A549 (cell line): ENCODE data around the gene PDYN. TPM values are rescaled to one million over a fixed set of nuclear protein-coding genes. Genes with fewer than 3 reads are reported as not detected.

ENCODE experiments used
- ATAC-seq, 2 experiments: fragments of 200-7000 bp in 1 of 2; fragments of >200 bp in 1 of 2; cut with Nextera tagmentation in 1 of 2; cut with Tn5 transposase in 1 of 2; 3 replicates each; pipeline versions ENCODE4 v1.8.0 to v1.9.1; 2018 to 2020; ENCODE audit warnings: mild to moderate bottlenecking in 1 of 2, moderate library complexity in 1 of 2
- CTCF ChIA-PET: fragments of 300-600 bp; sonication (Branson Sonifier 250); formaldehyde crosslinking; extraction: SDS; loops from one replicate; lab custom pipeline; 2021; ENCODE audit warnings: antibody characterized with exemption, inconsistent platforms; lab: Yijun Ruan, JAX
- POLR2A ChIA-PET: fragments of 350-600 bp; formaldehyde crosslinking; extraction: SDS; loops from one replicate; lab custom pipeline; 2021; ENCODE audit warnings: antibody characterized with exemption, inconsistent platforms; lab: Yijun Ruan, JAX
- DNase-seq, 2 experiments: peaks; one replicate each; pipeline versions ENCODE4 v3.0.0 to v3.0.0-alpha.2; 2011 to 2016; ENCODE audit warnings: low read depth in 1 of 2, low spot score in 1 of 2
- FAIRE-seq: peaks from 2 replicates; lab custom pipeline; 2011; peaks lifted over from hg19 to GRCh38; lab: Jason Lieb, UNC
- H3K27ac ChIP-seq, 2 experiments: fragments of >200 bp; sonication (Bioruptor Twin); formaldehyde crosslinking; 3 replicates each; pipeline ENCODE4 v1.5.1; 2016 to 2017
- H3K4me1 ChIP-seq: fragments of >200 bp; sonication (Bioruptor Twin); formaldehyde crosslinking; 3 replicates; pipeline ENCODE4 v1.6.1; 2016
- H3K4me2 ChIP-seq: fragments of >200 bp; sonication (Bioruptor Twin); formaldehyde crosslinking; 3 replicates; pipeline ENCODE4 v1.6.1; 2016
- H3K4me3 ChIP-seq: fragments of >200 bp; sonication (Bioruptor Twin); formaldehyde crosslinking; 3 replicates; pipeline ENCODE4 v1.5.1; 2016
- H3K9me3 ChIP-seq: fragments of >200 bp; sonication (Bioruptor Twin); formaldehyde crosslinking; 3 replicates; pipeline ENCODE4 v1.6.1; 2016
- CBX2 ChIP-seq: fragments of 200-600 bp; sonication (generic); IDR thresholded peaks from 2 replicates; pipeline ENCODE4 v1.6.1; 2016; ENCODE audit warnings: low read depth, mild to moderate bottlenecking, borderline replicate concordance
- CHD4 ChIP-seq: fragments of 200-600 bp; sonication (generic); IDR thresholded peaks from 2 replicates; pipeline ENCODE4 v1.6.1; 2016; ENCODE audit warnings: antibody characterized with exemption, mild to moderate bottlenecking, borderline replicate concordance
- EHF ChIP-seq: fragments of 250-450 bp; sonication (Bioruptor Pico); IDR thresholded peaks from 2 replicates; pipeline ENCODE4 v1.5.0; 2020; ENCODE audit warnings: mild to moderate bottlenecking
- EHMT2 ChIP-seq: fragments of 200-600 bp; sonication (generic); IDR thresholded peaks from 2 replicates; pipeline ENCODE4 v1.6.1; 2016; ENCODE audit warnings: antibody characterized with exemption, low read depth, mild to moderate bottlenecking, moderate library complexity
- FOSB ChIP-seq: fragments of 250-450 bp; sonication (Bioruptor Pico); IDR thresholded peaks from 2 replicates; pipeline ENCODE4 v1.5.0; 2020; ENCODE audit warnings: mild to moderate bottlenecking, moderate library complexity
- HDAC2 ChIP-seq: fragments of 200-600 bp; sonication (generic); IDR thresholded peaks from 2 replicates; pipeline ENCODE4 v1.6.1; 2016
- HEYL ChIP-seq: fragments of 250-450 bp; sonication (Bioruptor Pico); IDR thresholded peaks from 2 replicates; pipeline ENCODE4 v1.8.0; 2021; ENCODE audit warnings: mild to moderate bottlenecking, moderate library complexity
- HOXA7 ChIP-seq: fragments of 250-450 bp; sonication (Bioruptor Pico); IDR thresholded peaks from 2 replicates; pipeline ENCODE4 v1.5.0; 2020; ENCODE audit warnings: mild to moderate bottlenecking, moderate library complexity
- HOXB13 ChIP-seq: fragments of 250-450 bp; sonication (Bioruptor Pico); IDR thresholded peaks from 2 replicates; pipeline ENCODE4 v1.5.0; 2020; ENCODE audit warnings: low read depth, mild to moderate bottlenecking, moderate library complexity
- HOXB5 ChIP-seq: fragments of 250-450 bp; sonication (Bioruptor Pico); IDR thresholded peaks from 2 replicates; pipeline ENCODE4 v1.5.0; 2020; ENCODE audit warnings: mild to moderate bottlenecking, moderate library complexity
- JUNB ChIP-seq: fragments of >200 bp; sonication (Bioruptor Twin); formaldehyde crosslinking; IDR thresholded peaks from 2 replicates; pipeline ENCODE4 v1.6.1; 2016
- KDM1A ChIP-seq: fragments of 200-600 bp; sonication (generic); IDR thresholded peaks from 2 replicates; pipeline ENCODE4 v1.6.1; 2016; ENCODE audit warnings: low read depth, mild to moderate bottlenecking
- KDM5A ChIP-seq: fragments of 200-600 bp; sonication (generic); IDR thresholded peaks from 2 replicates; pipeline ENCODE4 v1.6.1; 2016; ENCODE audit warnings: antibody characterized with exemption, mild to moderate bottlenecking
- MAZ ChIP-seq: fragments of 150-350 bp; IDR thresholded peaks from 2 replicates; pipeline ENCODE4 v1.6.1; 2014; ENCODE audit warnings: antibody characterized with exemption, low read depth, low read length, borderline replicate concordance
- MYC ChIP-seq: IDR thresholded peaks from 2 replicates; pipeline ENCODE4 v1.6.1; 2012; ENCODE audit warnings: mild to moderate bottlenecking, inconsistent platforms, low read length, improper control_type of control experiment, borderline replicate concordance
- NFE2L2 ChIP-seq: fragments of 150-350 bp; conservative IDR thresholded peaks from 2 replicates; pipeline ENCODE4 v1.6.1; 2014; ENCODE audit warnings: low read length
- PHF8 ChIP-seq: fragments of 200-600 bp; sonication (generic); IDR thresholded peaks from 2 replicates; pipeline ENCODE4 v1.6.1; 2016; ENCODE audit warnings: low read depth, mild to moderate bottlenecking, antibody characterized with exemption, moderate library complexity, borderline replicate concordance
- RAD21 ChIP-seq, 2 experiments: fragments of >200 bp in 1 of 2; sonication (Bioruptor Twin) in 1 of 2; formaldehyde crosslinking in 1 of 2; IDR thresholded peaks in 1 of 2; conservative IDR thresholded peaks in 1 of 2; 2 replicates in 1 of 2; 3 replicates in 1 of 2; pipeline ENCODE4 v1.6.1; 2012 to 2018; ENCODE audit warnings: inconsistent platforms in 1 of 2
- ZFP36 ChIP-seq: fragments of 450-650 bp; IDR thresholded peaks from 2 replicates; pipeline ENCODE4 v1.6.1; 2014; ENCODE audit warnings: borderline replicate concordance; ENCODE audit not compliant: partially characterized antibody
- WGBS: methylation state at CpG from one replicate; pipeline ENCODE4 v1.1.6; 2017; ENCODE audit errors: missing lambda C conversion rate; 5-methylcytosine and 5-hydroxymethylcytosine counted together
- polyA plus RNA-seq, 4 experiments: library from polyadenylated mRNA; depleted of rRNA in 3 of 4; stranded (reverse); fragments of >200 nt; fragmentation: RNase III in 1 of 4; extraction: RNeasy Plus Mini Kit Qiagen cat#74134 plus additional on column Dnase treatment in 1 of 4; gene quantifications; 2 replicates in 3 of 4; 3 replicates in 1 of 4; pipeline ENCODE4 v1.2.3, GENCODE V29; 2011 to 2017
- TF ChIP-seq, protein P1 (sequence below): IDR thresholded peaks from 2 replicates; pipeline ENCODE4 v1.6.1; 2012; ENCODE audit warnings: low read depth, borderline replicate concordance
- TF ChIP-seq, protein P2 (sequence below): fragments of 250-450 bp; sonication (Bioruptor Pico); IDR thresholded peaks from 2 replicates; pipeline ENCODE4 v1.5.0; 2021; ENCODE audit warnings: mild to moderate bottlenecking, moderate library complexity, borderline replicate concordance
- TF ChIP-seq, protein P3 (sequence below): fragments of 200-600 bp; sonication (generic); IDR thresholded peaks from 2 replicates; pipeline ENCODE4 v1.6.1; 2016; ENCODE audit warnings: antibody characterized with exemption, mild to moderate bottlenecking, moderate library complexity
- TF ChIP-seq, protein P4 (sequence below): fragments of >200 bp; sonication (Bioruptor Twin); formaldehyde crosslinking; IDR thresholded peaks from 3 replicates; pipeline ENCODE4 v1.5.1; 2016
- TF ChIP-seq, protein P5 (sequence below): fragments of 150-350 bp; IDR thresholded peaks from 2 replicates; pipeline ENCODE4 v1.6.1; 2014; ENCODE audit warnings: low read depth, mild to moderate bottlenecking, low read length
- TF ChIP-seq, protein P6 (sequence below): IDR thresholded peaks from 2 replicates; pipeline ENCODE4 v1.6.1; 2012

The PDYN gene
- polyA plus RNA-seq, 2 of the 4 experiments (the other 2 are of a cell fraction): not detected

DNA sequence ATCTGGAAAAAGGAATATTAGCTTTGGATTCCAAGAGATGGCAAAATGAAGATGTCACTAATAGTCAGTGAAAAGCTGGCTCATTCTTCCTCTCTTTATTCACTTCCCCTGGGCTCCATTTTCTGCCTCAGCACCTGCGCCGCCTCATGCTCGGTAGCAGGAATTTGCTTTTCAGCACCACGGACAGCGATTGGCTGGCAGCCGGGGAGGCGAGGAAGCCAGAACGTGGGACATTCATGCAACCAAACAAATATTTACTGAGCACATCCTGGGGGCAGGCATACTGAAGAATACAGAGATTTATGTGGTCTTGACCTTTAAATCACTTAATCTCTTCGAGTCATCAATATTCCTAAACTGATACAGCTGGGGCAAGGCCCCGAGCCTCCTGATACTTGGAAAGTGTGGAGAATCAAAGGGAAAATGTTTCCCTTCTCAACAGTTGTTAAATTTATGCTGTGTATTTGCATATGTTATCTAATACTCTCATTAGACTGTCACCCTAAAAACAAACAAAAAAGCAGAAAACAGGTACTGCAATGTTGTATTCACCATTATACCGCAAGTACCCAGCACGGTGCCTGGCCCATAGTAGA, 12.1 kb upstream of the PDYN start:
- ChIA-PET CTCF (interaction anchor here (0.7 to 6.9 kb wide), 44 partner anchors 10 to 452 kb away, joined by 3 to 100 read pairs (median 4); partner anchors contain the start of genes PDYN and STK35), POLR2A (interaction anchor here (0.8 kb wide), 1 partner anchor 97 kb away, joined by 3 read pairs; no protein-coding TSS in a partner anchor)
- WGBS: 14% methylated on average over 12 of the region's 12 CpGs
- H3K9me3 ChIP-seq: no peaks in the 10 kb centered on the region
- FAIRE-seq (no peak), DNase-seq (peak in 1 of 2 experiments; percentile 55), ATAC-seq (peak in 1 of 2 experiments; percentile 65; a peak in 3 of 6 replicates)
- H3K4me3 ChIP-seq: no peak overlapping the region
- no peak overlapping the region for H3K27ac ChIP-seq
- TF ChIP-seq HEYL: no peak
- TF ChIP-seq, protein P1, sequence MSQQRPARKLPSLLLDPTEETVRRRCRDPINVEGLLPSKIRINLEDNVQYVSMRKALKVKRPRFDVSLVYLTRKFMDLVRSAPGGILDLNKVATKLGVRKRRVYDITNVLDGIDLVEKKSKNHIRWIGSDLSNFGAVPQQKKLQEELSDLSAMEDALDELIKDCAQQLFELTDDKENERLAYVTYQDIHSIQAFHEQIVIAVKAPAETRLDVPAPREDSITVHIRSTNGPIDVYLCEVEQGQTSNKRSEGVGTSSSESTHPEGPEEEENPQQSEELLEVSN: no peak
- TF ChIP-seq, protein P2, sequence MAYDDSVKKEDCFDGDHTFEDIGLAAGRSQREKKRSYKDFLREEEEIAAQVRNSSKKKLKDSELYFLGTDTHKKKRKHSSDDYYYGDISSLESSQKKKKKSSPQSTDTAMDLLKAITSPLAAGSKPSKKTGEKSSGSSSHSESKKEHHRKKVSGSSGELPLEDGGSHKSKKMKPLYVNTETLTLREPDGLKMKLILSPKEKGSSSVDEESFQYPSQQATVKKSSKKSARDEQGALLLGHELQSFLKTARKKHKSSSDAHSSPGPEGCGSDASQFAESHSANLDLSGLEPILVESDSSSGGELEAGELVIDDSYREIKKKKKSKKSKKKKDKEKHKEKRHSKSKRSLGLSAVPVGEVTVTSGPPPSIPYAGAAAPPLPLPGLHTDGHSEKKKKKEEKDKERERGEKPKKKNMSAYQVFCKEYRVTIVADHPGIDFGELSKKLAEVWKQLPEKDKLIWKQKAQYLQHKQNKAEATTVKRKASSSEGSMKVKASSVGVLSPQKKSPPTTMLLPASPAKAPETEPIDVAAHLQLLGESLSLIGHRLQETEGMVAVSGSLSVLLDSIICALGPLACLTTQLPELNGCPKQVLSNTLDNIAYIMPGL: no peak
- TF ChIP-seq RAD21 (conservative IDR thresholded peaks at IDR 0.05 in 1 of 2, IDR thresholded peaks at IDR 0.05 in 1 of 2): no peak
- no peak for TF ChIP-seq MAZ
- TF ChIP-seq HOXB13: no peak
- no peak for TF ChIP-seq PHF8
- no peak for TF ChIP-seq CHD4
- TF ChIP-seq EHMT2: peak; percentile 92
- no peak for TF ChIP-seq KDM1A
- TF ChIP-seq KDM5A: no peak
- 0 out of 2 replicates have a peak, but pooled peaks have one; percentile 26 for TF ChIP-seq MYC
- TF ChIP-seq, protein P3, sequence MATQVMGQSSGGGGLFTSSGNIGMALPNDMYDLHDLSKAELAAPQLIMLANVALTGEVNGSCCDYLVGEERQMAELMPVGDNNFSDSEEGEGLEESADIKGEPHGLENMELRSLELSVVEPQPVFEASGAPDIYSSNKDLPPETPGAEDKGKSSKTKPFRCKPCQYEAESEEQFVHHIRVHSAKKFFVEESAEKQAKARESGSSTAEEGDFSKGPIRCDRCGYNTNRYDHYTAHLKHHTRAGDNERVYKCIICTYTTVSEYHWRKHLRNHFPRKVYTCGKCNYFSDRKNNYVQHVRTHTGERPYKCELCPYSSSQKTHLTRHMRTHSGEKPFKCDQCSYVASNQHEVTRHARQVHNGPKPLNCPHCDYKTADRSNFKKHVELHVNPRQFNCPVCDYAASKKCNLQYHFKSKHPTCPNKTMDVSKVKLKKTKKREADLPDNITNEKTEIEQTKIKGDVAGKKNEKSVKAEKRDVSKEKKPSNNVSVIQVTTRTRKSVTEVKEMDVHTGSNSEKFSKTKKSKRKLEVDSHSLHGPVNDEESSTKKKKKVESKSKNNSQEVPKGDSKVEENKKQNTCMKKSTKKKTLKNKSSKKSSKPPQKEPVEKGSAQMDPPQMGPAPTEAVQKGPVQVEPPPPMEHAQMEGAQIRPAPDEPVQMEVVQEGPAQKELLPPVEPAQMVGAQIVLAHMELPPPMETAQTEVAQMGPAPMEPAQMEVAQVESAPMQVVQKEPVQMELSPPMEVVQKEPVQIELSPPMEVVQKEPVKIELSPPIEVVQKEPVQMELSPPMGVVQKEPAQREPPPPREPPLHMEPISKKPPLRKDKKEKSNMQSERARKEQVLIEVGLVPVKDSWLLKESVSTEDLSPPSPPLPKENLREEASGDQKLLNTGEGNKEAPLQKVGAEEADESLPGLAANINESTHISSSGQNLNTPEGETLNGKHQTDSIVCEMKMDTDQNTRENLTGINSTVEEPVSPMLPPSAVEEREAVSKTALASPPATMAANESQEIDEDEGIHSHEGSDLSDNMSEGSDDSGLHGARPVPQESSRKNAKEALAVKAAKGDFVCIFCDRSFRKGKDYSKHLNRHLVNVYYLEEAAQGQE: peak; percentile 99
- no peak for TF ChIP-seq NFE2L2
- TF ChIP-seq HDAC2: no peak
- TF ChIP-seq HOXA7 (CRISPR knock-in tag): no peak
- peak; percentile 52; the same call in 1 of the 2 replicates for TF ChIP-seq EHF (CRISPR knock-in tag)
- TF ChIP-seq ZFP36: no peak
- TF ChIP-seq, protein P4, sequence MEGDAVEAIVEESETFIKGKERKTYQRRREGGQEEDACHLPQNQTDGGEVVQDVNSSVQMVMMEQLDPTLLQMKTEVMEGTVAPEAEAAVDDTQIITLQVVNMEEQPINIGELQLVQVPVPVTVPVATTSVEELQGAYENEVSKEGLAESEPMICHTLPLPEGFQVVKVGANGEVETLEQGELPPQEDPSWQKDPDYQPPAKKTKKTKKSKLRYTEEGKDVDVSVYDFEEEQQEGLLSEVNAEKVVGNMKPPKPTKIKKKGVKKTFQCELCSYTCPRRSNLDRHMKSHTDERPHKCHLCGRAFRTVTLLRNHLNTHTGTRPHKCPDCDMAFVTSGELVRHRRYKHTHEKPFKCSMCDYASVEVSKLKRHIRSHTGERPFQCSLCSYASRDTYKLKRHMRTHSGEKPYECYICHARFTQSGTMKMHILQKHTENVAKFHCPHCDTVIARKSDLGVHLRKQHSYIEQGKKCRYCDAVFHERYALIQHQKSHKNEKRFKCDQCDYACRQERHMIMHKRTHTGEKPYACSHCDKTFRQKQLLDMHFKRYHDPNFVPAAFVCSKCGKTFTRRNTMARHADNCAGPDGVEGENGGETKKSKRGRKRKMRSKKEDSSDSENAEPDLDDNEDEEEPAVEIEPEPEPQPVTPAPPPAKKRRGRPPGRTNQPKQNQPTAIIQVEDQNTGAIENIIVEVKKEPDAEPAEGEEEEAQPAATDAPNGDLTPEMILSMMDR: no peak
- TF ChIP-seq JUNB: no peak
- 0 out of 2 replicates have a peak, but pooled peaks have one; percentile 32 for TF ChIP-seq HOXB5 (CRISPR knock-in tag)
- TF ChIP-seq CBX2: no peak
- TF ChIP-seq FOSB (CRISPR knock-in tag): no peak
- TF ChIP-seq, protein P5, sequence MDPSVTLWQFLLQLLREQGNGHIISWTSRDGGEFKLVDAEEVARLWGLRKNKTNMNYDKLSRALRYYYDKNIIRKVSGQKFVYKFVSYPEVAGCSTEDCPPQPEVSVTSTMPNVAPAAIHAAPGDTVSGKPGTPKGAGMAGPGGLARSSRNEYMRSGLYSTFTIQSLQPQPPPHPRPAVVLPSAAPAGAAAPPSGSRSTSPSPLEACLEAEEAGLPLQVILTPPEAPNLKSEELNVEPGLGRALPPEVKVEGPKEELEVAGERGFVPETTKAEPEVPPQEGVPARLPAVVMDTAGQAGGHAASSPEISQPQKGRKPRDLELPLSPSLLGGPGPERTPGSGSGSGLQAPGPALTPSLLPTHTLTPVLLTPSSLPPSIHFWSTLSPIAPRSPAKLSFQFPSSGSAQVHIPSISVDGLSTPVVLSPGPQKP: no peak
- TF ChIP-seq, protein P6, sequence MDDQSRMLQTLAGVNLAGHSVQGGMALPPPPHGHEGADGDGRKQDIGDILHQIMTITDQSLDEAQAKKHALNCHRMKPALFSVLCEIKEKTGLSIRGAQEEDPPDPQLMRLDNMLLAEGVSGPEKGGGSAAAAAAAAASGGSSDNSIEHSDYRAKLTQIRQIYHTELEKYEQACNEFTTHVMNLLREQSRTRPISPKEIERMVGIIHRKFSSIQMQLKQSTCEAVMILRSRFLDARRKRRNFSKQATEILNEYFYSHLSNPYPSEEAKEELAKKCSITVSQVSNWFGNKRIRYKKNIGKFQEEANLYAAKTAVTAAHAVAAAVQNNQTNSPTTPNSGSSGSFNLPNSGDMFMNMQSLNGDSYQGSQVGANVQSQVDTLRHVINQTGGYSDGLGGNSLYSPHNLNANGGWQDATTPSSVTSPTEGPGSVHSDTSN: no peak
- no peaks in the 10 kb centered on the region for H3K4me1 ChIP-seq
- no peak overlapping the region for H3K4me2 ChIP-seq
